Endothelial cell of umbilical vein (primary cell): Measurements from ENCODE around the gene CLDN9. TPM values are rescaled to one million over a fixed set of nuclear protein-coding genes. Genes with fewer than 3 reads are reported as not detected.

Experiments used
- BruUV-seq: library from RNA; stranded (reverse); fragments of 400-500 nt; replicated peaks from 2 replicates; lab custom pipeline; 2021; lab: Mats Ljungman, UMichigan
- CTCF ChIA-PET: fragments of 300-600, 350-600 bp; sonication (Branson Sonifier 250); formaldehyde crosslinking; loops from one replicate; lab custom pipeline; 2021; ENCODE audit warnings: antibody characterized with exemption, inconsistent platforms; lab: Charles Lee
- POLR2A ChIA-PET: fragments of 300-600, 350-600 bp; sonication (Branson Sonifier 250); formaldehyde crosslinking; loops from one replicate; lab custom pipeline; 2021; ENCODE audit warnings: antibody characterized with exemption, inconsistent platforms; lab: Charles Lee
- DNase-seq: peaks from one replicate; pipeline ENCODE4 v3.0.0-alpha.2; 2011; ENCODE audit warnings: low read depth, low spot score
- FAIRE-seq: peaks from 2 replicates; lab custom pipeline; 2011; peaks lifted over from hg19 to GRCh38; lab: Jason Lieb, UNC
- H2AFZ ChIP-seq: 2 replicates; pipeline ENCODE4 v1.6.0; 2012; ENCODE audit warnings: low read depth, low read length, control low read depth, inconsistent platforms
- H3K27ac ChIP-seq: 2 replicates; pipeline ENCODE4 v1.5.1; 2011; ENCODE audit warnings: low read depth, mild to moderate bottlenecking, control low read depth, low read length, moderate library complexity; ENCODE audit not compliant: insufficient read depth
- H3K27me3 ChIP-seq, 2 experiments: 2 replicates each; pipeline versions ENCODE4 v1.6.0 to v1.6.1; 2011; ENCODE audit warnings: low read length in 2 of 2, mixed read lengths in 1 of 2; ENCODE audit not compliant: control insufficient read depth in 2 of 2, insufficient read depth in 2 of 2
- H3K36me3 ChIP-seq, 2 experiments: 2 replicates in 1 of 2; 3 replicates in 1 of 2; pipeline ENCODE4 v1.5.1; 2011; ENCODE audit warnings: low read length in 2 of 2, mild to moderate bottlenecking in 1 of 2, moderate library complexity in 1 of 2; ENCODE audit not compliant: control insufficient read depth in 2 of 2, insufficient read depth in 2 of 2; ENCODE audit errors: extremely low read depth in 1 of 2
- H3K4me1 ChIP-seq: 3 replicates; pipeline ENCODE4 v1.5.1; 2011; ENCODE audit warnings: mild to moderate bottlenecking, low read length; ENCODE audit not compliant: control insufficient read depth, insufficient read depth; ENCODE audit errors: extremely low read depth
- H3K4me2 ChIP-seq: 2 replicates; pipeline ENCODE4 v1.6.1; 2011; ENCODE audit warnings: low read length, control low read depth, mixed read lengths; ENCODE audit not compliant: insufficient read depth
- H3K4me3 ChIP-seq, 3 experiments: fragments of 200-600 bp in 1 of 3; sonication (generic), shearing (Covaris generic) in 1 of 3; replicated peaks in 1 of 3; 2 replicates each; pipeline ENCODE4 v1.5.1; 2011 to 2016; ENCODE audit warnings: control low read depth in 3 of 3, low read length in 3 of 3, mild to moderate bottlenecking in 2 of 3, inconsistent platforms in 1 of 3, low read depth in 1 of 3, moderate library complexity in 1 of 3; ENCODE audit not compliant: insufficient read depth in 1 of 3
- H3K79me2 ChIP-seq: 2 replicates; pipeline ENCODE4 v1.6.0; 2012; ENCODE audit warnings: low read length, inconsistent platforms; ENCODE audit not compliant: control insufficient read depth, insufficient read depth
- H3K9ac ChIP-seq: replicated peaks from 2 replicates; pipeline ENCODE3; 2011; ENCODE audit warnings: low read length, control low read depth; ENCODE audit not compliant: insufficient read depth; ENCODE audit errors: extremely low read depth
- H3K9me1 ChIP-seq: replicated peaks from 3 replicates; pipeline ENCODE4 v1.6.0; 2011; ENCODE audit warnings: mild to moderate bottlenecking, low read length; ENCODE audit not compliant: control insufficient read depth, insufficient read depth; ENCODE audit errors: extremely low read depth
- H3K9me3 ChIP-seq: replicated peaks from 2 replicates; pipeline ENCODE4 v1.5.1; 2012; ENCODE audit warnings: low read length, inconsistent platforms; ENCODE audit not compliant: control insufficient read depth, insufficient read depth
- H4K20me1 ChIP-seq: replicated peaks from 2 replicates; pipeline ENCODE3; 2011; ENCODE audit warnings: mild to moderate bottlenecking, low read length; ENCODE audit not compliant: control insufficient read depth, insufficient read depth; ENCODE audit errors: extremely low read depth
- EZH2 ChIP-seq: IDR thresholded peaks from 2 replicates; pipeline ENCODE4 v1.6.1; 2012; ENCODE audit warnings: borderline replicate concordance, low read depth, mild to moderate bottlenecking, moderate library complexity, low read length, inconsistent platforms; ENCODE audit not compliant: severe bottlenecking
- FOS ChIP-seq: IDR thresholded peaks from 2 replicates; pipeline ENCODE4 v1.6.1; 2011; ENCODE audit warnings: mild to moderate bottlenecking, low read length, moderate library complexity, borderline replicate concordance; ENCODE audit not compliant: insufficient read depth
- GATA2 ChIP-seq: IDR thresholded peaks from 2 replicates; pipeline ENCODE4 v1.7.0; 2011; ENCODE audit warnings: low read depth, mild to moderate bottlenecking, moderate library complexity, mixed read lengths, low read length; ENCODE audit not compliant: insufficient read length, insufficient read depth
- JUN ChIP-seq: IDR thresholded peaks from 2 replicates; pipeline ENCODE4 v1.6.1; 2011; ENCODE audit warnings: borderline replicate concordance, low read depth; ENCODE audit not compliant: insufficient read length, insufficient read depth
- MYC ChIP-seq: IDR thresholded peaks from one replicate; pipeline ENCODE4 v1.6.1; 2011; ENCODE audit warnings: mild to moderate bottlenecking, low read depth, low read length
- POLR2A ChIP-seq: IDR thresholded peaks from 2 replicates; pipeline ENCODE4 v1.6.1; 2012; ENCODE audit warnings: low read depth, mild to moderate bottlenecking, control low read depth, low read length
- POLR2AphosphoS5 ChIP-seq: IDR thresholded peaks from 2 replicates; pipeline ENCODE4 v1.6.1; 2012; ENCODE audit warnings: low read depth, mild to moderate bottlenecking, control low read depth, low read length, moderate library complexity; ENCODE audit not compliant: insufficient read depth
- dilution Hi-C: fragments of 300-500 bp; cut with MboI; formaldehyde crosslinking; loops from one replicate; pipeline ENCODE4 v1.15.0; 2019; ENCODE audit warnings: low sequenced_read_pairs; ENCODE audit not compliant: extremely low pct_ligation_motif_present
- intact Hi-C: fragments of 100-400 bp; cut with micrococcal nuclease; formaldehyde crosslinking; loops from one replicate; pipeline ENCODE4 v1.10.0; 2022
- polyA plus RNA-seq, 4 experiments: library from polyadenylated mRNA; depleted of rRNA in 3 of 4; stranded (reverse) in 3 of 4; unstranded in 1 of 4; fragments of >200 nt; gene quantifications; 2 replicates each; pipeline versions ENCODE4 v1.2.1 to v1.2.3, GENCODE V29; 2011 to 2012; ENCODE audit warnings: missing spikeins in 1 of 4
- total RNA-seq: library from RNA; stranded (reverse); gene quantifications from 2 replicates; pipeline ENCODE4 v1.2.3, GENCODE V29; 2021
- TF ChIP-seq, protein P1 (sequence below): IDR thresholded peaks from 2 replicates; pipeline ENCODE4 v1.6.1; 2011; ENCODE audit not compliant: insufficient read depth, insufficient read length
- TF ChIP-seq, protein P2 (sequence below), 2 donors: IDR thresholded peaks; 1 replicate in 1 of 2; 2 replicates in 1 of 2; pipeline ENCODE4 v1.5.1; 2011; ENCODE audit warnings: low read length in 2 of 2, mild to moderate bottlenecking in 2 of 2, moderate library complexity in 2 of 2, control low read depth in 1 of 2, inconsistent platforms in 1 of 2, low read depth in 1 of 2; ENCODE audit not compliant: insufficient read depth in 1 of 2; ENCODE audit errors: extremely low read depth in 1 of 2

The CLDN9 gene
- total and polyA plus RNA-seq, 2 donors (not counting 3 experiments of a cell fraction or from before 2014, with no cell fraction given): 0.06 TPM; not detected in 1

DNA sequence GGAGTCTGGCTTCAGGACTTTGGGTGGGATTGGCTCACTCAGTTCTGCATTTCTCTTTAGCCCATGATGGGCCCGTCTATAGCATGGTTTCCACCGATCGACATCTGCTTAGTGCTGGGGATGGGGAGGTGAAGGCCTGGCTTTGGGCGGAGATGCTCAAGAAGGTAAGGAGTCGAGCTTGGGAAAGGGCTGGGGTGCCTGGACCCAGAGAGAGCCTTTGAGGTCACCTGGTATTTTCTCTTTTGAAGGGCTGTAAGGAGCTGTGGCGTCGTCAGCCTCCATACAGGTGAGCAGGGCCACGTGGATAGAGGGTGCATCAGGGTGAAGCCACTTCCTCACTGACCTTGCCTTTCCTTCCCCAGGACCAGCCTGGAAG is 13.3 kb downstream of the CLDN9 start:
- Histone ChIP-seq H3K9me3 (no peaks in the 10 kb centered on the region), H3K4me3 (no peak overlapping the region), H3K27me3 (peaks cover 20 to 22% of the 10 kb centered on the region in 2 experiments), H2AFZ (no peak overlapping the region), H3K79me2 (peaks cover 2% of the 10 kb centered on the region), H3K4me2 (no peak overlapping the region), H3K4me1 (peaks cover 18% of the 10 kb centered on the region), H3K9ac (no peak overlapping the region), H3K9me1 (no peaks in the 10 kb centered on the region), H3K36me3 (peaks cover 0 to 9% of the 10 kb centered on the region in 2 experiments), H4K20me1 (no peaks in the 10 kb centered on the region), H3K27ac (no peak overlapping the region)
- no peak for TF ChIP-seq POLR2A
- TF ChIP-seq MYC: no peak
- no peak for TF ChIP-seq JUN
- TF ChIP-seq, protein P1, sequence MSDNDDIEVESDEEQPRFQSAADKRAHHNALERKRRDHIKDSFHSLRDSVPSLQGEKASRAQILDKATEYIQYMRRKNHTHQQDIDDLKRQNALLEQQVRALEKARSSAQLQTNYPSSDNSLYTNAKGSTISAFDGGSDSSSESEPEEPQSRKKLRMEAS: no peak
- no peak for TF ChIP-seq POLR2AphosphoS5
- no peak for TF ChIP-seq EZH2
- TF ChIP-seq FOS: no peak
- TF ChIP-seq, protein P2, sequence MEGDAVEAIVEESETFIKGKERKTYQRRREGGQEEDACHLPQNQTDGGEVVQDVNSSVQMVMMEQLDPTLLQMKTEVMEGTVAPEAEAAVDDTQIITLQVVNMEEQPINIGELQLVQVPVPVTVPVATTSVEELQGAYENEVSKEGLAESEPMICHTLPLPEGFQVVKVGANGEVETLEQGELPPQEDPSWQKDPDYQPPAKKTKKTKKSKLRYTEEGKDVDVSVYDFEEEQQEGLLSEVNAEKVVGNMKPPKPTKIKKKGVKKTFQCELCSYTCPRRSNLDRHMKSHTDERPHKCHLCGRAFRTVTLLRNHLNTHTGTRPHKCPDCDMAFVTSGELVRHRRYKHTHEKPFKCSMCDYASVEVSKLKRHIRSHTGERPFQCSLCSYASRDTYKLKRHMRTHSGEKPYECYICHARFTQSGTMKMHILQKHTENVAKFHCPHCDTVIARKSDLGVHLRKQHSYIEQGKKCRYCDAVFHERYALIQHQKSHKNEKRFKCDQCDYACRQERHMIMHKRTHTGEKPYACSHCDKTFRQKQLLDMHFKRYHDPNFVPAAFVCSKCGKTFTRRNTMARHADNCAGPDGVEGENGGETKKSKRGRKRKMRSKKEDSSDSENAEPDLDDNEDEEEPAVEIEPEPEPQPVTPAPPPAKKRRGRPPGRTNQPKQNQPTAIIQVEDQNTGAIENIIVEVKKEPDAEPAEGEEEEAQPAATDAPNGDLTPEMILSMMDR (IDR thresholded peaks at IDR 0.05; ENCODE audit: extremely low read depth in 1 of 2, insufficient read depth in 1 of 2, low read depth in 1 of 2, low read length in 2 of 2): no peak
- TF ChIP-seq GATA2: no peak
- FAIRE-seq (no peak), DNase-seq (no peak)
- no TSS peak for BruUV-seq
- POLR2A ChIA-PET: no interaction called here
- CTCF ChIA-PET: interaction anchor here (1.3 to 1.5 kb wide), 2 partner anchors 8 to 104 kb away, joined by 3 to 5 read pairs; no protein-coding TSS in a partner anchor
- dilution Hi-C loops: no loop called here
- intact Hi-C loops: no loop called here
